Kidney (tissue), 14 donors: ENCODE results near the gene IL32. TPM values are rescaled to one million over a fixed set of nuclear protein-coding genes. Genes with fewer than 3 reads are reported as not detected.

Experiments
- DNase-seq, 5 donors: peaks; one replicate each; pipeline ENCODE4 v3.0.0-alpha.2; 2013 to 2020
- FAIRE-seq: peaks from 2 replicates; lab custom pipeline; 2012; peaks lifted over from hg19 to GRCh38; lab: Jason Lieb, UNC
- H3K27ac ChIP-seq, 2 donors: one replicate each; pipeline ENCODE4 v1.7.0; 2013; ENCODE audit warnings: low read depth in 2 of 2, low read length in 2 of 2, inconsistent platforms in 1 of 2
- H3K27me3 ChIP-seq: one replicate; pipeline ENCODE4 v1.7.1; 2013; ENCODE audit warnings: low read length, inconsistent platforms; ENCODE audit not compliant: control insufficient read depth, insufficient read depth
- H3K36me3 ChIP-seq, 3 donors: one replicate each; pipeline versions ENCODE4 v1.7.0 to v1.7.1; 2013; ENCODE audit warnings: low read length in 3 of 3, control low read depth in 1 of 3, inconsistent platforms in 1 of 3; ENCODE audit not compliant: insufficient read depth in 3 of 3, control insufficient read depth in 2 of 3
- H3K4me1 ChIP-seq, 3 donors: one replicate each; pipeline versions ENCODE4 v1.7.0 to v1.7.1; 2013; ENCODE audit warnings: low read length in 3 of 3, inconsistent platforms in 1 of 3, low read depth in 1 of 3; ENCODE audit not compliant: control insufficient read depth in 2 of 3, insufficient read depth in 2 of 3
- H3K4me3 ChIP-seq, 3 donors: one replicate each; pipeline versions ENCODE4 v1.7.0 to v1.8.1; 2013; ENCODE audit warnings: low read length in 3 of 3, control low read depth in 1 of 3, inconsistent platforms in 1 of 3
- H3K9ac ChIP-seq, 3 donors: one replicate each; pipeline versions ENCODE4 v1.7.0 to v1.7.1; 2013; ENCODE audit warnings: low read length in 3 of 3, control low read depth in 1 of 3, inconsistent platforms in 1 of 3
- H3K9me3 ChIP-seq, 3 donors: one replicate each; pipeline versions ENCODE4 v1.7.0 to v1.7.1; 2013; ENCODE audit warnings: low read length in 3 of 3, control low read depth in 1 of 3, inconsistent platforms in 1 of 3; ENCODE audit not compliant: control insufficient read depth in 2 of 3, insufficient read depth in 1 of 3
- intact Hi-C: fragments of 100-400 bp; cut with DNase I; formaldehyde crosslinking; loops from one replicate; pipeline ENCODE4 v1.11.1; 2022
- polyA plus RNA-seq: library from polyadenylated mRNA; stranded (reverse); fragments of 350-450 nt; fragmentation: Illumina TruSeq; extraction: RNeasy Lipid Tissue Mini Kit (QIAGEN cat#74804); gene quantifications from one replicate; pipeline ENCODE4 v1.2.3, GENCODE V29; 2014; ENCODE audit warnings: low read depth, low replicate concordance; ENCODE audit not compliant: insufficient read depth
- total RNA-seq: library from RNA; stranded (reverse); fragmentation: NEBNext Ultra II Directional; extraction: Animal tissue kit (Norgen Biotek cat#: 25700); gene quantifications from one replicate; pipeline ENCODE4 v1.2.1, GENCODE V29; 2021
- TF ChIP-seq, protein P1 (sequence below): IDR thresholded peaks from 3 replicates; pipeline ENCODE4 v1.5.1; 2012; ENCODE audit warnings: mild to moderate bottlenecking, moderate library complexity, borderline replicate concordance; ENCODE audit not compliant: insufficient read depth; ENCODE audit errors: extremely low read depth
- donor health status: control.
- donor health status: control.
- donor health status: control.
- donor health status: control.
- donor health status: control.
- donor health status: DM: yes; HTN: yes; CAD: no.
- donor health status: Normal renal cell carcinoma (clear cell type).

The IL32 gene
- total and polyA plus RNA-seq, 2 donors from 2014 or later, result 181 to 495 TPM

DNA sequence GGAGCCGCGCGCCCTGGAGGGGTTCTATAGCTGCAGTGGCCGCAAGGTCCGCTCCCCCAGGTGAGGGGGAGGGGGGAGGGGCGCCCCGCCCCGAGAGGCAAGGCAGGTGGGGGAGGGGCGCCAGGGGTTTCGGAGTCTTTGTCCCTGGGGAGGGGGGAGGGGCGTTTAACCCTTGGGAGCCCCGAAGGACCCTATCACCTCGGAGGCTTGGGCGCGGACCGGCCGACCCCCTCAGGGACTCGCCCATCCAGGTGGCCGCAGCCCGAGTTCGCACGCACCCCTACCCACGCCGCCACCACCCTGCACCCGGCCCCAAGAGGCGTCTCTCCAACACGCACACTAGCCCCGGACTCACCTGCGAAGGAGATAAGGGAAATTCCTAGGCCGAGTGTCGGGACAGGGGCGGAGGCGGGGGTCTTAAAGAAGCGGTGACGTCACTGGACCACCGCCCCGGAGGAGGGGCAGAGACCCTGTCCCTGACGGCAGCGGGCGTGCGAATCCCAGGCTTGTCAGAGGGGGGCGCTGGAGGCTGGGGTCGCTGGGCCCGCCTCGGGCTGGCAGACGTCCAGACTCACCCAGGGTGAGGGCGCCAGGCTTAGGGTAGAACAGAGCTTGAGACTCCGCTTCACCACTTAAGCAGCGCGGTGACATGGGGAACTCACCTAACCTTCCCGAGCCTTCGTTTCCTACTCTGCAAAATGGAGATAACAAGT is 47.5 kb upstream of the IL32 start, which contains the start of gene CLDN6:
CLDN6 (minus strand) TSS at position 390 of the 713 bp plus-strand sequence. CDS start 2,162 bp downstream, outside the sequence.
- no peaks in the 10 kb centered on the region for H3K9me3 ChIP-seq
- peaks cover 4% of the 10 kb centered on the region for H3K27me3 ChIP-seq
- H3K27ac ChIP-seq, result no peak within 1 kb of the TSS
- H3K4me1 ChIP-seq, result peaks cover 0 to 19% (median 18%) of the 10 kb centered on the region in 3 donors
- FAIRE-seq (no peak), DNase-seq (peak in 4 of 5 donors; percentile 81 to 90 (median 84))
- TF ChIP-seq, protein P1, sequence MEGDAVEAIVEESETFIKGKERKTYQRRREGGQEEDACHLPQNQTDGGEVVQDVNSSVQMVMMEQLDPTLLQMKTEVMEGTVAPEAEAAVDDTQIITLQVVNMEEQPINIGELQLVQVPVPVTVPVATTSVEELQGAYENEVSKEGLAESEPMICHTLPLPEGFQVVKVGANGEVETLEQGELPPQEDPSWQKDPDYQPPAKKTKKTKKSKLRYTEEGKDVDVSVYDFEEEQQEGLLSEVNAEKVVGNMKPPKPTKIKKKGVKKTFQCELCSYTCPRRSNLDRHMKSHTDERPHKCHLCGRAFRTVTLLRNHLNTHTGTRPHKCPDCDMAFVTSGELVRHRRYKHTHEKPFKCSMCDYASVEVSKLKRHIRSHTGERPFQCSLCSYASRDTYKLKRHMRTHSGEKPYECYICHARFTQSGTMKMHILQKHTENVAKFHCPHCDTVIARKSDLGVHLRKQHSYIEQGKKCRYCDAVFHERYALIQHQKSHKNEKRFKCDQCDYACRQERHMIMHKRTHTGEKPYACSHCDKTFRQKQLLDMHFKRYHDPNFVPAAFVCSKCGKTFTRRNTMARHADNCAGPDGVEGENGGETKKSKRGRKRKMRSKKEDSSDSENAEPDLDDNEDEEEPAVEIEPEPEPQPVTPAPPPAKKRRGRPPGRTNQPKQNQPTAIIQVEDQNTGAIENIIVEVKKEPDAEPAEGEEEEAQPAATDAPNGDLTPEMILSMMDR, result no peak
- H3K4me3 ChIP-seq, result peak within 1 kb of the TSS in 1 of 3 donors; percentile 16
- H3K9ac ChIP-seq, result no peak within 1 kb of the TSS
- no peaks in the 10 kb centered on the region for H3K36me3 ChIP-seq
- intact Hi-C loops, result no loop called here

- intact Hi-C loops, result no loop called here
Measured at GRCh38 chr16:3019594-3020246, 45.7 kb upstream of the IL32 start.

GRCh38 chr16:3020247-3020603 is 45.2 kb upstream of the IL32 start, which contains the start of gene TNFRSF12A:
Gene TNFRSF12A, plus strand, starts transcription at chr16:3020368. Its CDS starts 30 bp downstream, at chr16:3020398.
- H3K4me1 ChIP-seq, result peaks cover 0 to 23% (median 19%) of the 10 kb centered on the region in 3 donors
- no peaks in the 10 kb centered on the region for H3K9me3 ChIP-seq
- H3K9ac ChIP-seq, result peak within 1 kb of the TSS; percentile 27 to 98 (median 92)
- peak within 1 kb of the TSS; percentile 53 to 90 (median 76) for H3K4me3 ChIP-seq
- H3K27ac ChIP-seq, result peak within 1 kb of the TSS; percentile 94 to 98
- H3K27me3 ChIP-seq, result peaks cover 4% of the 10 kb centered on the region
- peak; percentile 84 to 93 (median 90) for DNase-seq
- intact Hi-C loops, result no loop called here
- no peak for FAIRE-seq
- no peaks in the 10 kb centered on the region for H3K36me3 ChIP-seq
- TF ChIP-seq, protein P1, result peak; percentile 9

More at GRCh38 chr16:3019594-3020246, 45.7 kb upstream of the IL32 start:
- Histone ChIP-seq H3K27me3 (peaks cover 4% of the 10 kb centered on the region), H3K4me3 (peak overlapping the region; percentile 40 to 64 (median 59)), H3K27ac (peak overlapping the region in 1 of 2 donors; percentile 98), H3K9me3 (no peaks in the 10 kb centered on the region), H3K9ac (peak overlapping the region in 1 of 3 donors; percentile 60), H3K36me3 (no peaks in the 10 kb centered on the region), H3K4me1 (peaks cover 0 to 23% (median 19%) of the 10 kb centered on the region in 3 donors)
- FAIRE-seq (no peak), DNase-seq (no peak)
- TF ChIP-seq, protein P1, result no peak
